GM12864 (cell line): ENCODE results near the gene FMN1.

Source experiments
- DNase-seq: peaks from one replicate; pipeline ENCODE4 v3.0.0-alpha.2; 2011; ENCODE audit warnings: low read depth
- H3K4me3 ChIP-seq: 2 replicates; pipeline ENCODE4 v1.5.1; 2011; ENCODE audit warnings: mild to moderate bottlenecking, low read depth, low read length, control low read depth
- CTCF ChIP-seq: IDR thresholded peaks from 2 replicates; pipeline ENCODE4 v1.5.1; 2011; ENCODE audit warnings: low read depth, mild to moderate bottlenecking, moderate library complexity, low read length, control low read depth, inconsistent platforms; ENCODE audit errors: missing control alignments

Gene FMN1

GRCh38 chr15:32729700-32730395, 464.7 kb downstream of the FMN1 start:
- DNase-seq: no peak
- H3K4me3 ChIP-seq: no peak overlapping the region
- no peak for TF ChIP-seq CTCF

GRCh38 chr15:32723171-32723948, 471.2 kb downstream of the FMN1 start:
- DNase-seq: peak; percentile 43
- no peak for TF ChIP-seq CTCF
- H3K4me3 ChIP-seq: no peak overlapping the region

- H3K4me3 ChIP-seq: no peak overlapping the region
- TF ChIP-seq CTCF: no peak
- no peak for DNase-seq
Observed at GRCh38 chr15:32722136-32722535, 472.4 kb downstream of the FMN1 start.

- no peak overlapping the region for H3K4me3 ChIP-seq
- no peak for DNase-seq
- no peak for TF ChIP-seq CTCF
Observed at GRCh38 chr15:32721596-32721995, 472.9 kb downstream of the FMN1 start.

- no peak overlapping the region for H3K4me3 ChIP-seq
- no peak for DNase-seq
- no peak for TF ChIP-seq CTCF
Observed at GRCh38 chr15:32718821-32719716, 475.4 kb downstream of the FMN1 start.

- no peak overlapping the region for H3K4me3 ChIP-seq
- DNase-seq: no peak
- no peak for TF ChIP-seq CTCF
Observed at GRCh38 chr15:32718227-32718820, 476.2 kb downstream of the FMN1 start.
